D341Med (cell line): Measurements from ENCODE around the gene APOL1.
A peak's percentile ranks its signal among the peaks of the same experiment; 100 is the strongest.

Experiments used
- DNase-seq: peaks from one replicate; pipeline ENCODE4 v3.0.0; 2012; ENCODE audit warnings: low spot score

APOL1 gene

DNA sequence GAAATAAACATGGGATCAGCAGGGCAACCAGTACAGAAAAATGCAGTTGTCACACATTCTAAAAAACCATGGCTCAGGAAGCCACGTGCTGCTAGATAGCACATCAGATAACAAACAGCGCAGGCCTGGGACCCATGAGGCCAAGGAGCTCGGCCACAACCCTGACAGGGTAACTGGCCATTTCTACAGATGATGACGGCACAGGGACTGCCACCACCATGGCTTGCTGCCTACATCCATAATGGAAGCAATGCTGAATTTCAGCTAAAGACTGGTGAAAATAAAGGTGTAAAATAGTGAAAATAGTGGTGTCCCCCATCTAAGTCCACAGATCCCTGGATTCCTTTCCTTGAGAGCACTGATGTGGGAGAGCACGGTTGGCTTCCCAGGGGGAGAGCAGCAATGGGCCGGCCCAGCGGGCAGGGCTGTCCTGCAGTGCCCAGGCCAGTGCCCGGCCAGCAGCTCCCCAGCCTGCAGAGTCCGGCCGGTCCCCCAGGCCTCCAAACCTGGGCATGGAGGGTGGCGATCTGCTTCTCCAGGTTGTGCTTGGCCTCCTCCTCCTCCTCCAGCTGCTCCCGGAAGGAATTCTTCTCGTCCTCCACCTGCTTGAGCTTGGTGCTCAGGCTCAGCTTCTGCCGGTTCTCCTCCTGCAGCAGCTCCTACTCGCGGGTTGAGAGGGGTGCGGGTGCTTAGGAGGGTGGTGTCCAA, 40.0 kb downstream of the APOL1 start:
- DNase-seq = no peak

DNA sequence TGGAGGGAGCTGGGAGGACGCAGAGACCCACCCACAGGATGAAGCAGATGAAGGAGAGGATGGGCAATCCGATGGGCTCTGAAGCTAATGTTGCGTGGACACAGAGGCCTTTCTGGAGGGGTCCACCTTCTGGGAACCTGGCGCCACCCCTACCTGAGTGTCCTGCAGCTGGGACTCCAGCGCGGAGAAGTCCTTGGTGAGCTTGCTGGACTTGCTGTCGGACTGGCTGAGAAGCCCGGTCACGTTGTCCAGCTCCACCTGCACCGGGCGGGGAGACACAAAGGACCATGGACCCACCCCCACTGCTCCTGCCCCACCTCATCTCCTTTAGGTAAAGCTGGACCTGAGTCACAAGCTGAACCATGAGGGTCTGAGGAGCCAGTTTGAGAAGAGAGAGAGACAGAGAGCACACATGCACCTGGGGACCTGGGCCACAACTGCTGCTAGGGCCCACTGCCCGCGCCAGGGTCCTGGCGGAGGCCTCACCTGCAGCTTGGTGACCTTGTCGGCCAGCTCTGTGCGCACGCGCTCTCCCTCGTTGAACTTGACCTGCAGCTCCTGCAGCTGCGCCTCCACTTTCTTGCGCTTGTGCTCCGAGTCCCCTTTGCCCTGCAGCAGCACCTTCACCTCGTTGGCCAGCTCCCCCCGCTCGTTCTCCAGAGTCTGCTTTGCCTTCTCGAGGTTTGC, 40.8 kb downstream of the APOL1 start:
- no peak for DNase-seq

DNA sequence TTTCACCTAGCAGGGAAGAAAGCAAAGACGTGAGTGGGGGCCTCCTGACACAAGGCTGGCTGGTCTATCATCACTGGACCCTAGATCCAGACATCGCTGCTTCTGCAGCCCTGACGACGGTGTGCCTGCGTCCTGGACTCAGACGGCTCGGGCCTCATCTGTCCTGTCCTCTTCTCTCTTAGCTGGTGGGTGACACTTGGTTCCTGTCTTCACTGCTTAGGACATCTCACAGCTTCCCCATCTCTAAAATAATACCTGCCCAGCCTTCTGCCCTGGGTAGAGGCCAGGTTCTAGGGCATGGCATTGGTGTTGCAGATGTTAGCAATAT, 41.3 kb downstream of the APOL1 start:
- no peak for DNase-seq

DNA sequence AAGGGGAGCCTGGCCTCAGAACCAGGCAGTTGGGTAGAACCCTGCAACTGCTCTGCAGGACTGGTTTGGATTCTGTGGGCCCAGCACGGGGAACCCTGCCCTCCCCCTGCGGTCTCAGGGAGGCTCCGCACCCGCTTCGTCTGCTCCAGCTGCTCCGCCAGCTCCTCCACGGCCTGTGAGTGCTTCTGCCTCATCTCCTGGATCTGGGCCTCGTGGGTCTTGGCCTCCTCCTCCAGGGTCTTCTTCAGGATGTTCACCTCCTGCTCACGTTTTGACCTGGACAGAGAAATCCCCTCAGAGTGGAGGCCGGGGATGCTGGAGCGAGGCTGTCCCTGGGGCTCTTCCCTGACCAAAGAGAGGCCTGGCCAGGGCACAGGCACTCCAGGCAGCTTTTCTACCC, 41.9 kb downstream of the APOL1 start:
- no peak for DNase-seq

DNA sequence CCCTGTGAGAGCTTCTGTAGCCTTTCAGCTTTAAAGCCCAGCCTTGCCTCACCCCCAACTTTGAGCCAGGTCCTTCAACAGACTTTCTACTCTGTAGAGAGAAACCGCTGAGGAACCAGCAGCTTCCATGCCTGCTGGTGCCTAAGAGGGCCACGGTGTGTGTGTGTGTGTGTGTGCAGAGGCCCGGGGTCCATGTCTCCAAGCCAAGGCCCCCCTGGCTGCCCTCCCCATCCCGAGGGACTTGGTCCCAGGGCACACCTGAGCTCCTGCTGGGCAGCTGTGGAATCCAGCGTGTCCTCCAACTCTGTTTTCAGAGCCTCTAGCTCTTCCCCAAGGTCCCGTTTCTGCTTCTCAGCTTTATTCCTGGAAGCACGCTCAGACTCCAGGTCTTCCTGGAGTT, 42.3 kb downstream of the APOL1 start:
- DNase-seq = no peak

DNA sequence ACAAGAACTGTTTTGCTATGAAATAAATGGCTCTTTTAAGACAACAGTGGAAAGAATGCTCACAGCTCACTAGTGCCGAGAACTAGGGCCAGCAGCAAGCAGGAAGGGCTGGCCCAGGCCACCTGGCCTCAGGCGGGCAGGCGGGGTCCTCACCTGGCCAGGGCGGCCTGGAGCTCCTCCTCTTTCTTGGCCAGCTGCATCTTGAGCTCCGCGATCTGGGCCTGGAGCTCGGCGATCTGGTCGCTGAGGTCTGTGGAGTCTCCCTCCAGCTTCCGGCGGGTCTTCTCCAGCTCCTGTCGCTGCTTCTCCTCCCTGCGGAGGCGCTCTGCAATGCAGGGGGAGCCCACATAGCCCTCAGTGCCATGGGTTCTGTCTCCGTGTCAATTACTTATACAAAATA, 43.8 kb downstream of the APOL1 start:
- no peak for DNase-seq

DNA sequence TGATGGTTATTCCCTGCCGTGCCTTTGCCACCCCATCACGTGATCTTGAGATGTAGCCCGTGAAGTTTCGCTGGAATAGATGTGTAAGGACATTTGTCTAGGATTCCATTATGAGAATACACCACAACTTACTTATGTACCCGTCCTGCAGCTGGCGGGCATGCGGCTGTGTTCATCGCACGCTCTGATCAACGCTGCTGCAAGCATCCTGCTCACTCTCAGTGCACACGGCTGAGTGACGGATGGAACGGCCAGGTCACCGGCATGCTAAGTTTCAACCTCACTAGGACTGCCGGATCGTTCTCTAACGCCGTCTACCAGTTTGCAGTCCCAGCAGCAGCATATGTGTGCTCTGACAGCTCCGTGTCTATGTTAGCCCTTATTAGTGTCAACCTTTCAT, 44.6 kb downstream of the APOL1 start:
- no peak for DNase-seq

DNA sequence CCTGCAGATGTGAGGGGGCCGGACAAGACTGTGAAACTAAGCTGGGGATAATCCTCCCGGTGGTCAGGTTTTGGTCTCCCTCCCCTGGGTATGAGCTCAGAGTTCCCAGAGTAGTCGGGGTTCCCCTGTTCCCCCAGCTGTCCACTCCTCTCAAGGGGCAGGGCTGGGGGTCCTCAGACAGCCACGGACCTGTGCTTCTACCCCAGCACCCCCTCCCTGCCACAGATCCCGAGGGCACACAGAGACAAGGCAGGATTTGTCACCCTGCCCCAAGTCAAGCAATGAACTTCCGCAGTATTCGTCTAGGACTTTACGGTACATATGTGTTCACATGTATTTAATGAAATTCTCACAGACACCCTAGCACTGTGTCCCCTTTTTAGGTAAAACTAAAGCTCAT, 45.2 kb downstream of the APOL1 start:
- DNase-seq = no peak

DNA sequence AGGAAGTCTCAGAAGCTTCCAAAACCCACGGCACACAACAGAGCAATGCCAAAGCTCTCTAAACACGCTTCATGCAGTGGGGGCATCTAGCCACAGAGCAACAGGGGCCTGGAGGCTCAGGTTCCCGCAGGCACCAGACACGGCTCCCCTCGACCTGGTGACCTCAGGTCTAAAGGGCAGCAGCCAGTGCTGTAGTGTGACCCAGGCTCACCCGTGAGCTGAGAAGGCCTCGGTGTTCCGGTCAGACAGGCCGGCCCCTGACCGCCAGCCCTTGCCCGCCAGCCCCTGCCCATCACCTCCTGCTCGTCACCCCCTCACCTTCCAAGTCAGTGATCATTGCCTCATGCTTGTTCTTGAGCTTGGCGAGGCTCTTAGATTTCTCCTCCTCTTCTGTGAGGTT, 45.7 kb downstream of the APOL1 start:
- DNase-seq = no peak

DNA sequence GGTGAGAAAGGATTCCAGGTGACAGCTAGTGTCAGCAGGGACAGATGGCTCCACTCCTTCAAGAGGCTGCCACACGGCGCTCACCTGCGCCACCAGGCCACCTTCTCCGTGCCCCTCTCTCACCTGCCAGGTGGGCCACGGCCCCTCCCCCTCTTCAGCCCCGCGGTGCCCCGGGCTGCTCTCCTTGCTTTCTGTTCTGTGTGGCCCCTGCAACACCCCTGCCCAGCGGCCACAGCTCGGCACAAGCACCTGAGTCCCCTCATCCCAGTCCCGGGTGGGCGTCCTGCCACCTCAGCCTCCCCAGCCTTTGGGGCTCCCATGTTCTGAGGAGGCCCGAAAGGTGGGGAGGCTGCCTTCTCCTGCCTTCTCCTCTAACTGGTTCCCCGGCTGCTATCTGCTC, 46.4 kb downstream of the APOL1 start:
- no peak for DNase-seq

DNA sequence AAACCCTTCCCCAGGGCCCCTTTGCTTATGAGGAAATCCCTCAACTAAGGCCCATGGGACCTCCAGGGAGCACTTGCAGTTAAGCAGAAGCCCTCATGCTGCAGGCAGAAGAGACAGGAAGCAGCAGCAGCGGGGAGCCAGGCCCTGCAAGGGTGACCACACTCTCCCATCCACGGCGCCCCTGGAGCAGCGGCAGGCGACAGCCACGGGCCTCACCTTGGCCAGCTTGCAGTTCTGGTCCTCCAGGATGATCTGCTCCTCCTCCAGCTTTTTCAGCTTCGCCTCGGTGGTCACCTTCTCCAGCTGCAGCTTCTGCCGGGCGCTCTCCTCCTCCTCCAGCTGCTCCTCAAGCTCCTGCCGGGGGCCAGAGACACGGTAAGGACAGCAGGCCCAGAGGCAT, 47.0 kb downstream of the APOL1 start:
- DNase-seq = no peak

DNA sequence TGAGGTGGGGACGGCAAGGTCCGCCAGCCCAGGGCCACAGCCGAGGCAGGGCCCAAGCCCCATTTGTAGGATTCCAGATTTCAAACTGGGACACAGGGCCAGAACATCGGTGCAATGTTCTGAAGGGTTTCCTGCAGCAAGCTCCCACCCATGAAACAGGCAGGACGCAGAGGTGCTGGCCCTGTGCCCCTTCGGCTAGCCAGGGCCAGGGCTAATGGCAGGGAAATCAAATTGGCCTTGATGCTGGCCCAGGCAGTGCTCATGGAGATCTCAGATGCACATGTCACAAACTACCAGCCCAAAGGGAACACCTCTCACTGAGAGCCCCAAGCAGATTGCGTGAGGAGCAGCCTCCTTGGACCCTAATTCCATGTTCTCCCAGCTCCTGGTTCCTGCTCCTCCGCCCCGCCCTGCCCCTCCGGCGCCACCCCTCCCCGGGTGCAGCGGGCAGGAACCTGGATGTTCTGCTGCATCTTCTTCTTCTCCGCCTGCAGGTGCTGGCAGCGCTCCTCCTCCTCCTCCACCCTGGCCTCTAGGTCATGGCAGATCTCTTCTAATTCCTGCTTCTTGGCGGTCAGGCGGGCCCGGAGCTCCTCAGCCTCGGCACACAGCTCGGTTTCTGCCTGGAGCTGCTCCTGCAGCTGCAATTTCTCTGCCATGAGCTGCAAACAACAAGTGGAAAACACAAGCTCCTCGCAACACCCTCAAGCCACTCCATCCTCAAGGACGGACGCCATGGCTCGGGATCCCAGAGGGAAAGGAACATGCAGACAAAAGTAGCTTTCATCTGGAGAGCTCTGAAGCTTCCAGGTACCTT, 47.7 kb downstream of the APOL1 start:
- DNase-seq = no peak

DNA sequence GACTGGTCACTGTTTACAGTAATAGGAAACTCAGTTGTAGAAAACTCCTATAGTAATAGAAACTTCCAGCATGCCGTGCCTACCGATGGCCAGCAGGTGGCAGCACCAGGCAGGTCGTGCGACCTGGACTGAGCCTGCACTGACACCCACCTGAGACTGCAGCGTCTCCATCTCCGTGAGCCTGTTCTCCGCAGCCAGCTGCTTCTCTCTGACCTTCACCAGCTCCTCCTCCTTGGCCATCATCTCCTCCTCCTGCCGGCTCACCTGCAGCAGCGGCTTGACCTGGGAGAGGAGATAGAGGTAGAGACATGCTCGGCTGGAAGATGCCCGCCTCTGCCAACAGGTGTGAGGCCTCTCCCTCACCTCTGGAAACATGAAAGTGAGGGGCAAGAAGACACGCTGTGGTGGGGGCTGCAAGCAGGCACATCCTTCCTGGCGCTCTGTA, 48.5 kb downstream of the APOL1 start:
- DNase-seq = peak; percentile 88

DNA sequence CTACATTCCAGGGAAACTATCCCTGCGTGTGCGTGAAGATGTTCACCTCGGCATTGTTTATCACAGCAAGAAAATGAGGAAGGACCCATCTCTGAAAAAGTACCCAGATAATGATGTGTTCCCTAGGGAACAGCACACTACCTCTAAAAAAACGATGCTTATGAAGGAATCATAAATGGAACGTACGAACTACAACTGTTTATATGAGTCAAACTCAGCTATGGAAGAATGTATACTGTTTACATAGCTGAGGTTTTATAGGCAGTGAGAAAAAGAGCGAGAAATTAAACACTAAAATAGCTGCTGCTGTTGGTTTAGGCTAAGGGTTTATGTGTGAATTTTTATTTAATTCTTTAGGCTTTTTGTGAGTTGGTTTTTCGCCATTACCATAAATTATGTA, 48.9 kb downstream of the APOL1 start:
- DNase-seq = no peak

DNA sequence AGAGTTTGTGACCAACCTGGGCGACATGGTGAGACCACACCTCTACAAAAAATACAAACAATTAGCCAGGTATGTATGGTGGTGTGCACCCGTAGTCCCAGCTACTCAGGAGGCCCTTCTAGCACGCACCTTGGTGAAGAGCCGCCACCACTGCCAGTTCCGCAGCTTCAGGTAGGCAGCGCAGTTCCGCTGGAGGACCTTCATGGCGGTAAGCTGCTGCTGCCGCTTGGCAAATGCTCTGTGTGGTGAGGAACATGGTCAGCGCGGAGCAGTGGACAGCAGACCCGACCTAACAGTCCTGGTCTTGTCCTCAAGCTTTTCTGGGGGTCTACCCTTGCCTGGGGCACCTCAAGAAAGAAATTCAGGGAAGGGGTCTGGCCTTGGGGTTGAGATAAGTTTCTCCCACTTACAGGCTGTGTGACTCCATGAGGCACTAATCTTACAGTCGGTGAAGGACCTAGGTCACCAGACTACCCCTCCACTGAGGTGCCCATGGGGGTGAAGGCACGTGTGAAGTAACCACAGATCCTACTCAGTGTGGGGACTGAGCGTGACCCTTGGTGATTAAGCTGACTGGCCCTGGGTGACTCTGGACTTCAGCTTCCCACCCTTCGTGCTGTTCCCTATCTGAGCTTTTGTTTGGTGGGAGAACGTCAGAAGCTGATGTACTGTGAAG, 49.6 kb downstream of the APOL1 start:
- no peak for DNase-seq

DNA sequence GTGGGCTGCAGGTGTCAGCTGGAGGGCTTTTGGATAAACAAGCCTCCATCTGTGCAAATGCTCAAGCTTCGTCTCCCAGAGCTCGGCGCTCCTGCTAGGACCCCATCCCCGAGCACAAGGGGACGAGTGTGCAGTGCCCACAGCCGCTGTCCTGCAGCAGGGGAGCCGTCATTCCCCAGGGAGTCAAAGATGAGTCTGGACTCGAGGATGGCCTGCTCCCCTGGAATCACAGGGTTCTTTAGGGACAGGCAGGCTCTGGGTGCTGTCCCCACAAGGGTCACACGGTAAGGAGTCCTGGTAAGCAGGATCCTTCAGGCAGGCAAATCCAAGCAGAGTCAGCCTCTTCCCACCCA, 50.2 kb downstream of the APOL1 start:
- DNase-seq = no peak

DNA sequence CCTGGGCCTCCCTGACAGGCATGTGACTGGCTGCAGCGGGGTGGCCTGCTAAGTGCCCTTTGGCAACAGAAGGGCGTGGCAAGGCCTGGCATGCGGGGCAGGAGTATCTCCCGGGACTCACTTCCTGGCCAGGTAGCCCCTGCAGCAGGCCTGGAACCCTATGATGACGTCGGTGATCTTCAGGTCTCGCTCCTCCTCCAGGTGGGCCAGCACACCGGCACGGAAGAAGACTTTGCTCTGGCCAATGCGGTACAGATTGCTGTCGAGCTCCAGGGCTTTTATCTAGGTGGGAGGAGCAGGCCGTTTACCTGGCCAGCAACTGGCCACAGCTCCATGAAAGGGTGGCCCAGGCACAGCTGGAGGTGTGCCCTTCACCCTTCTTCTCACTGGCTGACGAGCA, 50.9 kb downstream of the APOL1 start:
- no peak for DNase-seq

DNA sequence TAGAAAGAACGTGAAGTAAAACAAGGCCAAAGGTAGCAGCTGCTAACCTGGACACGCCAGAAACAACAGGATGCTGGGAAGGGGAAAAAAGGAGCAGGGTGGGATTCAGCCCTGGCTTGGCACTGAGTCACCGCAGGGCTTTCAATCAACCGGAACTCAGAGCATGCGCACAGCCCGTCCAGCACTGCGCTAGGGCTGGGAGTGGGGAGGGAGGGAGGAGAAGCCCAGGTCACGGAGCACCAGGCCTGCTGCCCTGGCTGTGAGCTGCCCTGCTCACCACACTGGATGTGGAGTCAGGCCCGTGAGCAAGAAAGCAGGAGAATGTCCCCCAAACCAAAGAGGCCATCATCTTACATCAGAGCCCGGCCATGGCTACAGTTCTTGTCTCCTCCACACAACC, 51.5 kb downstream of the APOL1 start:
- no peak for DNase-seq

DNA sequence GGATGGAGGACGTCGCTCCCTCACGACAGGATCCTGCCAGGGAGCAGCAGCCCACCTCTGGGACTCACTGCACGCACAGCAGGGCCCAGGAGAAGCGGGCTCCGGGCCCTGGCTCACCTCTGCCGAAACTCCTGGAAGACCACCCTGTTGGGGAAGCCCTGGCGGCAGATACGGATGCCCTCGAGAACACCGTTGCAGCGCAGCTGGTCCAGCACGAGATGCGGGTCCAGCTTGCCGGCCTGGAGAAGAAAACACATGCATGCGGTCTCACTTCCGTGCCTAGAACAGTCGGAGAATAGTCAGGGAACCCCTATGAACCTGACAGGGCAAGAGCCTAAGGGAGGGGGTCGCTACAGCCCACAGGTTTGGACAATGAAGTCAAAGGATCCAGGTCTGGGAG, 52.9 kb downstream of the APOL1 start:
- no peak for DNase-seq

DNA sequence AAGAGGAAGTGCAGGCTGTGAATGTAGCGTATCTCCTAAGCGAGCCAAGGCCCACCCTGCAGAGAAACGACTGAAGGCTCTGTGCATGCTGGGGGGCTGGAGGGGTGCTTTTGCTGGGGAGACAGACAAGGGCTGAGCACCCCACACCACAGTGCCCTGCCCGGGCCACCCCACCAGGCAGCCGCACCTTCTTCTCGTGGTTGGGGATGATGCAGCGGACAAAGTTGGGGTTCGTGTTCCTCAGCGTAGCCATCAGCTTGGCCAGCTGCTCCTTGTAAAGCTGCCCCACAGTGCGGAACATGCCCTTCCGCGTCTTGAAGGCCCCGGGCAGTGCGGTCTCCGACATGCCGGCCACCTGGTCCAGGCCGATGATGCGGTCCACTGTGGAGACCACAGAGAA, 53.3 kb downstream of the APOL1 start:
- no peak for DNase-seq

DNA sequence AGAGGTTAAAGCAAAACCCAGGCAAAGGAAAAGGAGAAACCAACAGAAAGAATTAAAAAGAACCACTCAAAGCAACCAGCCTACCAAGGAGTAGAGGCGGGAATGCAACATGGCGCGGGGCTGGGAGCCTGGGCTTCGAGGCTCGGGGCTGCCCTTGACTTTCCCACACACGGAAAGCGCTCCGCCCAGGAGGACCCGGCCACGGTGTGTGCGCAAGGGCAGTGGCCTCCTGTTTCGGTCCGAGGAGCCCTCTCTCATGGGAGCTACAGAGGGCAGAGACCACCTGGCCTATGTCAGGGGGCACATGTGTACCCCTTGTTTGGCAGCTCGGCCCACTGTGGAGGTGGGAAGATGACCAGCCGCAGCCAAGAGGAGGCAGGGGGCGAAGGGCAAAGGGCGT, 55.9 kb downstream of the APOL1 start:
- DNase-seq = no peak

DNA sequence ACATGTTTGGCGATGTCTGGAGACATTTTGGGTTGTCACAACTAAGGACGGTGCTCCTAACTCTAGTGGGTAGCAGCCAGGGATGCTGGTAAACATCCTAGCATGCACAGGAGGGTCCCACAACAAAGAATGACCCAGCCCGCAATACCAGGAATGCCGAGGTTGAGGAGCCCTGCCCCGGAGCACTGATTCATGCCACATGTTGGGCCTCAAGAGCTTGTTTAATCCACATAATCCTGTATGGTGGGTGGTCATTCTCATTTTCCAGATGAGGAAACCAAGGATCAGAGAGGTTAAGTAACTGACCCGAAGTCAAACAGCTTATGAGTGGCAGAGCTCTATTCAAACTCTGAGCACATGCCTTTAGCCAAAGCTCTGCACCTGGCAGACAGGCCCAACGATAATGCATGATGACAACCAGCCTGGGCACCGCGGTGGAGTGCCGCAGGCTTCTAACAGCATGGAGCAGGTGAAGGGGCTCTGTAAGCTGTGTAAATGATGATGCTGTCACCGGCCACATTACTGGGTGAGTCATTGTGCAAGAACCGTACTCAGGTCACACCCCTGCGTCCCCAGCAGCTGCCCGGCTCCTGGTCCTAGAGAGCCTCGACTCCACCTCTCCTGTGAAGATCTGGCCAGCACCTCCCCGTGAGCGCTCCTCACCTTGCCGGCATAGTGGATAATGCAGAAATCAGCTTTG, 58.6 kb downstream of the APOL1 start:
- DNase-seq = no peak
